ENCODE data around the gene GNB1. TPM values are rescaled to one million over a fixed set of nuclear protein-coding genes. Genes with fewer than 3 reads are reported as not detected.

GNB1 gene
- total and polyA plus RNA-seq, 10 of the 15 experiments (the other 5 are each of a cell fraction or from before 2014, with no cell fraction given) = 23.0 to 392 (median 93.9) TPM

- TF ChIP-seq BHLHE40 (IDR thresholded peaks at IDR 0.05; ENCODE audit: borderline replicate concordance in 1 of 2, low read depth in 2 of 2, low read length in 1 of 2) (peak; percentile 28 to 38; a peak in 1 of 4 replicates), BACH1 (IDR thresholded peaks at IDR 0.05; ENCODE audit: borderline replicate concordance) (peak; percentile 16; the same call in 1 of the 2 replicates), EZH2 (IDR thresholded peaks at IDR 0.05; ENCODE audit: borderline replicate concordance, control insufficient read depth, low read depth, low read length) (no peak), ZNF24 (IDR thresholded peaks at IDR 0.05) (no peak), CBFB (IDR thresholded peaks at IDR 0.05; ENCODE audit: low read depth) (no peak), ZNF687 (IDR thresholded peaks at IDR 0.05) (no peak), CHD2 (IDR thresholded peaks at IDR 0.05; ENCODE audit: borderline replicate concordance, low read depth, low read length) (no peak), HDGF (IDR thresholded peaks at IDR 0.05) (peak; percentile 81; the same call in 1 of the 2 replicates), IKZF2 (IDR thresholded peaks at IDR 0.05) (0 out of 4 replicates have a peak, but pooled peaks of 1 of the 2 experiments have one; percentile 12), ZZZ3 (IDR thresholded peaks at IDR 0.05; ENCODE audit: control insufficient read depth, insufficient read length, low read depth) (no peak), PKNOX1 (IDR thresholded peaks at IDR 0.05) (peak; percentile 83), RB1 (IDR thresholded peaks at IDR 0.05; ENCODE audit: borderline replicate concordance) (peak; percentile 59; the same call in 1 of the 2 replicates), JUNB (IDR thresholded peaks at IDR 0.05) (no peak), HCFC1 (IDR thresholded peaks at IDR 0.05; ENCODE audit: low read length) (no peak), NFIC (IDR thresholded peaks at IDR 0.05; ENCODE audit: low read depth, low read length) (no peak), ZNF592 (IDR thresholded peaks at IDR 0.05) (0 out of 2 replicates have a peak, but pooled peaks have one; percentile 17), PBX3 (IDR thresholded peaks at IDR 0.05; ENCODE audit: insufficient replicate concordance, low read depth, low read length) (peak; percentile 57), EGR1 (IDR thresholded peaks at IDR 0.05; ENCODE audit: borderline replicate concordance in 1 of 2, low read depth in 2 of 2, low read length in 2 of 2) (no peak)
Measured at GRCh38 chr1:1906185-1907097, 15.6 kb upstream of the GNB1 start (continued).

Data from GM12878 (cell line).